ENCODE data around the gene IGF1R.

DNA sequence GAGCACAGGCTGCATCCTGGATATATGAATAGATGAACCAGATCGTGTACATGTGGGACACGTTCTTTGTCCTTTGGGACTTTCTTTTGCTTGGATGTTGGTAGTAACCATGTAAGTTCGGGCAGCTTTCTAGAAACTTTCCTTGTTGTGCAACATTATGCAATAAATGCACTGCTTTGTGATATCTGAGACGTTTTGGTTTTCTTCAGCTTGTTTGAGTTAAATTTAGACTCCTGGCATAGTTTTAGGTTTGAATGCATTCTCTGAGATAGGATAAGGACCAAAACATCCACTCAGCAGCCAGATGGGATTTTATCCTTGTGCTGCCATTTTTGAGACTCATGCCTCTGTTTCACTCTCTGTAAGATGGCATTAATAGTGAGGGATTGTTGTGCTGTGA is 158.9 kb downstream of the IGF1R start:
- no peak for TF ChIP-seq POLR2A (IDR thresholded peaks at IDR 0.05)
- TF ChIP-seq, protein P1, sequence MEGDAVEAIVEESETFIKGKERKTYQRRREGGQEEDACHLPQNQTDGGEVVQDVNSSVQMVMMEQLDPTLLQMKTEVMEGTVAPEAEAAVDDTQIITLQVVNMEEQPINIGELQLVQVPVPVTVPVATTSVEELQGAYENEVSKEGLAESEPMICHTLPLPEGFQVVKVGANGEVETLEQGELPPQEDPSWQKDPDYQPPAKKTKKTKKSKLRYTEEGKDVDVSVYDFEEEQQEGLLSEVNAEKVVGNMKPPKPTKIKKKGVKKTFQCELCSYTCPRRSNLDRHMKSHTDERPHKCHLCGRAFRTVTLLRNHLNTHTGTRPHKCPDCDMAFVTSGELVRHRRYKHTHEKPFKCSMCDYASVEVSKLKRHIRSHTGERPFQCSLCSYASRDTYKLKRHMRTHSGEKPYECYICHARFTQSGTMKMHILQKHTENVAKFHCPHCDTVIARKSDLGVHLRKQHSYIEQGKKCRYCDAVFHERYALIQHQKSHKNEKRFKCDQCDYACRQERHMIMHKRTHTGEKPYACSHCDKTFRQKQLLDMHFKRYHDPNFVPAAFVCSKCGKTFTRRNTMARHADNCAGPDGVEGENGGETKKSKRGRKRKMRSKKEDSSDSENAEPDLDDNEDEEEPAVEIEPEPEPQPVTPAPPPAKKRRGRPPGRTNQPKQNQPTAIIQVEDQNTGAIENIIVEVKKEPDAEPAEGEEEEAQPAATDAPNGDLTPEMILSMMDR (IDR thresholded peaks at IDR 0.05), result no peak
